Liver (tissue), 9 donors: Measurements from ENCODE around the gene TMEM117. TPM values are rescaled to one million over a fixed set of nuclear protein-coding genes. Genes with fewer than 3 reads are reported as not detected.

ENCODE experiments used
- DNase-seq: peaks from one replicate; pipeline ENCODE4 v3.0.0-alpha.2; 2017; ENCODE audit warnings: low spot score
- H3K27ac ChIP-seq, 2 donors: one replicate each; pipeline ENCODE4 v1.7.0; 2013; ENCODE audit warnings: inconsistent platforms in 2 of 2, low read length in 2 of 2, control low read depth in 1 of 2, low read depth in 1 of 2, mild to moderate bottlenecking in 1 of 2
- H3K27me3 ChIP-seq, 4 donors: one replicate each; pipeline versions ENCODE4 v1.6.1 to v1.7.0; 2013; ENCODE audit warnings: low read length in 3 of 4, inconsistent platforms in 1 of 4, mild to moderate bottlenecking in 1 of 4, moderate library complexity in 1 of 4; ENCODE audit not compliant: control insufficient read depth in 4 of 4, insufficient read depth in 4 of 4
- H3K36me3 ChIP-seq, 4 donors: one replicate each; pipeline versions ENCODE4 v1.6.1 to v1.7.0; 2013; ENCODE audit warnings: low read length in 3 of 4, mild to moderate bottlenecking in 3 of 4, low read depth in 1 of 4, moderate library complexity in 1 of 4; ENCODE audit not compliant: control insufficient read depth in 4 of 4, insufficient read depth in 3 of 4
- H3K4me1 ChIP-seq, 4 donors: one replicate each; pipeline versions ENCODE4 v1.6.1 to v1.7.0; 2013; ENCODE audit warnings: low read length in 3 of 4, mild to moderate bottlenecking in 3 of 4, moderate library complexity in 1 of 4; ENCODE audit not compliant: control insufficient read depth in 4 of 4, insufficient read depth in 4 of 4
- H3K4me3 ChIP-seq, 3 donors: one replicate each; pipeline versions ENCODE4 v1.6.1 to v1.7.0; 2013; ENCODE audit warnings: low read length in 3 of 3, control low read depth in 1 of 3, low read depth in 1 of 3, mild to moderate bottlenecking in 1 of 3
- H3K9ac ChIP-seq, 2 donors: one replicate each; pipeline ENCODE4 v1.7.0; 2013; ENCODE audit warnings: low read length in 2 of 2, mild to moderate bottlenecking in 2 of 2, moderate library complexity in 2 of 2, control low read depth in 1 of 2, low read depth in 1 of 2
- H3K9me3 ChIP-seq, 4 donors: one replicate each; pipeline versions ENCODE4 v1.6.1 to v1.7.0; 2013; ENCODE audit warnings: low read length in 3 of 4; ENCODE audit not compliant: control insufficient read depth in 4 of 4
- EGR1 ChIP-seq, 2 donors: IDR thresholded peaks; 2 replicates each; pipeline ENCODE4 v1.6.1; 2016 to 2018; ENCODE audit warnings: antibody characterized with exemption in 2 of 2, low read depth in 2 of 2
- FOXA1 ChIP-seq: IDR thresholded peaks from 2 replicates; pipeline ENCODE4 v1.6.1; 2016; ENCODE audit warnings: antibody characterized with exemption
- FOXA2 ChIP-seq: IDR thresholded peaks from 2 replicates; pipeline ENCODE4 v1.6.1; 2016; ENCODE audit warnings: antibody characterized with exemption
- GABPA ChIP-seq, 2 donors: IDR thresholded peaks in 1 of 2; conservative IDR thresholded peaks in 1 of 2; 2 replicates each; pipeline ENCODE4 v1.6.1; 2016; ENCODE audit warnings: antibody characterized with exemption in 2 of 2, mild to moderate bottlenecking in 1 of 2, moderate library complexity in 1 of 2
- HNF4A ChIP-seq, 2 donors: conservative IDR thresholded peaks; 2 replicates each; pipeline ENCODE4 v1.6.1; 2016; ENCODE audit warnings: antibody characterized with exemption in 2 of 2, mild to moderate bottlenecking in 2 of 2
- HNF4G ChIP-seq: IDR thresholded peaks from 2 replicates; pipeline ENCODE4 v1.6.1; 2016; ENCODE audit warnings: antibody characterized with exemption
- JUND ChIP-seq, 2 donors: IDR thresholded peaks; 2 replicates each; pipeline ENCODE4 v1.6.1; 2016; ENCODE audit warnings: antibody characterized with exemption in 2 of 2
- NR2F2 ChIP-seq: IDR thresholded peaks from 2 replicates; pipeline ENCODE4 v1.6.1; 2016; ENCODE audit warnings: antibody characterized with exemption
- RAD21 ChIP-seq, 2 donors: IDR thresholded peaks; 2 replicates each; pipeline ENCODE4 v1.6.1; 2016; ENCODE audit warnings: antibody characterized with exemption in 2 of 2, mild to moderate bottlenecking in 2 of 2
- RXRA ChIP-seq, 2 donors: IDR thresholded peaks; 2 replicates each; pipeline ENCODE4 v1.6.1; 2017 to 2018; ENCODE audit warnings: antibody characterized with exemption in 2 of 2, mild to moderate bottlenecking in 1 of 2
- SP1 ChIP-seq: IDR thresholded peaks from 2 replicates; pipeline ENCODE4 v1.6.1; 2018; ENCODE audit warnings: antibody characterized with exemption, mild to moderate bottlenecking
- YY1 ChIP-seq: IDR thresholded peaks from 2 replicates; pipeline ENCODE4 v1.6.1; 2016; ENCODE audit warnings: antibody characterized with exemption, mild to moderate bottlenecking
- WGBS: extraction: QIAGEN DNeasy Blood & Tissue Kit; methylation state at CpG from one replicate; pipeline ENCODE4 v1.1.7; 2013; 5-methylcytosine and 5-hydroxymethylcytosine counted together
- polyA plus RNA-seq, 2 donors: library from polyadenylated mRNA; stranded (reverse) in 1 of 2; unstranded in 1 of 2; fragments of 200-250 nt in 1 of 2; fragments of >200 nt in 1 of 2; fragmentation: Nextera tagmentation in 1 of 2; extraction: Ambion mirVana in 1 of 2; gene quantifications; one replicate each; pipeline versions ENCODE4 v1.2.1 to v1.2.3, GENCODE V29; 2013 to 2015
- total RNA-seq, 2 donors: library from RNA; depleted of rRNA; stranded (reverse); fragments of >200 nt; gene quantifications; one replicate each; pipeline ENCODE4 v1.2.3, GENCODE V29; 2014
- TF ChIP-seq, protein P1 (sequence below): IDR thresholded peaks from 2 replicates; pipeline ENCODE4 v1.6.1; 2016; ENCODE audit warnings: antibody characterized with exemption
- TF ChIP-seq, protein P2 (sequence below): IDR thresholded peaks from 2 replicates; pipeline ENCODE4 v1.6.1; 2016; ENCODE audit warnings: antibody characterized with exemption
- TF ChIP-seq, protein P3 (sequence below): fragments of 150-350 bp; IDR thresholded peaks from 2 replicates; pipeline ENCODE4 v1.5.1; 2017; ENCODE audit warnings: improper control_type of control experiment, low read depth, low read length; ENCODE audit not compliant: missing input control
- TF ChIP-seq, protein P4 (sequence below): IDR thresholded peaks from 2 replicates; pipeline ENCODE4 v1.6.1; 2016; ENCODE audit warnings: antibody characterized with exemption, mild to moderate bottlenecking
- donor health status: healthy.
- donor health status: healthy.
- donor health status: healthy.
- donor health status: healthy.
- donor health status: healthy.

The TMEM117 gene
- total and polyA plus RNA-seq, 4 donors = 2.0 to 5.9 (median 3.9) TPM

DNA sequence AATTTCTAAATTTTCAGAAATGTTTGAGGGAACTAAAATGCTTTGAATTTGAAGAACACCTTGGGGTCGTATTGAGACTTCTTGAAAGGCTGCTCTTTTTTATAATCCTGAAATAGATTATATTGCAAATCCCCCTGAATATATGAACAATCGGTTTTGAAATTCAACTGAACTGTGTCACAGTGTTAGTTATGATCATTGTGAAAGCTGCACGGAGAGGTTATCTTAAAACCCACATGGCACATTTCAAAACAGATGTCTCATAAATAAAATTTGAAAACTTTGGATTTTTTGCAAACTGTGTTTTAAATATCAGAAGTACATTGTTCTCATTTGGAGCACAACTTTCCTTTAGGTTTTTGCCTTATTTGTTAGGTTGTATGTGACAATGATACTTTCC is 218.4 kb downstream of the TMEM117 start (continued):
- TF ChIP-seq SP1 = no peak
- TF ChIP-seq YY1 = no peak
- TF ChIP-seq JUND (IDR thresholded peaks at IDR 0.05) = no peak
- TF ChIP-seq, protein P1, sequence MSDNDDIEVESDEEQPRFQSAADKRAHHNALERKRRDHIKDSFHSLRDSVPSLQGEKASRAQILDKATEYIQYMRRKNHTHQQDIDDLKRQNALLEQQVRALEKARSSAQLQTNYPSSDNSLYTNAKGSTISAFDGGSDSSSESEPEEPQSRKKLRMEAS = no peak
- no peak for TF ChIP-seq HNF4A (conservative IDR thresholded peaks at IDR 0.05)
- TF ChIP-seq GABPA (IDR thresholded peaks at IDR 0.05 in 1 of 2, conservative IDR thresholded peaks at IDR 0.05 in 1 of 2) = no peak
- no peak for TF ChIP-seq EGR1 (IDR thresholded peaks at IDR 0.05; ENCODE audit: low read depth in 2 of 2)
- no peak for TF ChIP-seq HNF4G
- TF ChIP-seq, protein P2, sequence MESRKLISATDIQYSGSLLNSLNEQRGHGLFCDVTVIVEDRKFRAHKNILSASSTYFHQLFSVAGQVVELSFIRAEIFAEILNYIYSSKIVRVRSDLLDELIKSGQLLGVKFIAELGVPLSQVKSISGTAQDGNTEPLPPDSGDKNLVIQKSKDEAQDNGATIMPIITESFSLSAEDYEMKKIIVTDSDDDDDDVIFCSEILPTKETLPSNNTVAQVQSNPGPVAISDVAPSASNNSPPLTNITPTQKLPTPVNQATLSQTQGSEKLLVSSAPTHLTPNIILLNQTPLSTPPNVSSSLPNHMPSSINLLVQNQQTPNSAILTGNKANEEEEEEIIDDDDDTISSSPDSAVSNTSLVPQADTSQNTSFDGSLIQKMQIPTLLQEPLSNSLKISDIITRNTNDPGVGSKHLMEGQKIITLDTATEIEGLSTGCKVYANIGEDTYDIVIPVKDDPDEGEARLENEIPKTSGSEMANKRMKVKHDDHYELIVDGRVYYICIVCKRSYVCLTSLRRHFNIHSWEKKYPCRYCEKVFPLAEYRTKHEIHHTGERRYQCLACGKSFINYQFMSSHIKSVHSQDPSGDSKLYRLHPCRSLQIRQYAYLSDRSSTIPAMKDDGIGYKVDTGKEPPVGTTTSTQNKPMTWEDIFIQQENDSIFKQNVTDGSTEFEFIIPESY = no peak

DNA sequence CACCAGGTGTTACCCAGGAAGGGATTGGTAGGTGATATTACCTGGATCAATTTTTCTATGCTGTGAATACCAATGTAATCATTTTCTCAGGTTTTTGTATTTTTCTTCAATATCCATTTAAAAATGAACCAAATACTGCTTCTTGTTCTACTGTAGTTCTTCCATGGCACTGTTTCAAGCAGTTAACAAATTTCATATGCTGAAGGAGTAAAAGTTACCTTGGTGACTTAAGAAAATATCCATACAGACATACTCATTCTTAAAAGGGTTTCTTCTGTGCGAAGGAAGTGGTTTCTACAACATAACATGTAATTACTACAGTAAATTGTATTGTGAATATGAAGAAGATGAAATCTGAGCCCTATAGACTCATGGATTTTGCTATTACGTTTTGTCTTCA is 222.5 kb downstream of the TMEM117 start:
- DNase-seq = no peak
- TF ChIP-seq RXRA (IDR thresholded peaks at IDR 0.05) (no peak), SP1 (no peak), YY1 (no peak), NR2F2 (no peak), JUND (IDR thresholded peaks at IDR 0.05) (no peak), HNF4A (conservative IDR thresholded peaks at IDR 0.05) (no peak), GABPA (IDR thresholded peaks at IDR 0.05 in 1 of 2, conservative IDR thresholded peaks at IDR 0.05 in 1 of 2) (no peak), EGR1 (IDR thresholded peaks at IDR 0.05; ENCODE audit: low read depth in 2 of 2) (no peak), RAD21 (IDR thresholded peaks at IDR 0.05) (no peak), FOXA1 (no peak), HNF4G (no peak), FOXA2 (no peak)
- TF ChIP-seq, protein P1 = no peak
- TF ChIP-seq, protein P3, sequence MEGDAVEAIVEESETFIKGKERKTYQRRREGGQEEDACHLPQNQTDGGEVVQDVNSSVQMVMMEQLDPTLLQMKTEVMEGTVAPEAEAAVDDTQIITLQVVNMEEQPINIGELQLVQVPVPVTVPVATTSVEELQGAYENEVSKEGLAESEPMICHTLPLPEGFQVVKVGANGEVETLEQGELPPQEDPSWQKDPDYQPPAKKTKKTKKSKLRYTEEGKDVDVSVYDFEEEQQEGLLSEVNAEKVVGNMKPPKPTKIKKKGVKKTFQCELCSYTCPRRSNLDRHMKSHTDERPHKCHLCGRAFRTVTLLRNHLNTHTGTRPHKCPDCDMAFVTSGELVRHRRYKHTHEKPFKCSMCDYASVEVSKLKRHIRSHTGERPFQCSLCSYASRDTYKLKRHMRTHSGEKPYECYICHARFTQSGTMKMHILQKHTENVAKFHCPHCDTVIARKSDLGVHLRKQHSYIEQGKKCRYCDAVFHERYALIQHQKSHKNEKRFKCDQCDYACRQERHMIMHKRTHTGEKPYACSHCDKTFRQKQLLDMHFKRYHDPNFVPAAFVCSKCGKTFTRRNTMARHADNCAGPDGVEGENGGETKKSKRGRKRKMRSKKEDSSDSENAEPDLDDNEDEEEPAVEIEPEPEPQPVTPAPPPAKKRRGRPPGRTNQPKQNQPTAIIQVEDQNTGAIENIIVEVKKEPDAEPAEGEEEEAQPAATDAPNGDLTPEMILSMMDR = no peak
- TF ChIP-seq, protein P2 = no peak
- TF ChIP-seq, protein P4, sequence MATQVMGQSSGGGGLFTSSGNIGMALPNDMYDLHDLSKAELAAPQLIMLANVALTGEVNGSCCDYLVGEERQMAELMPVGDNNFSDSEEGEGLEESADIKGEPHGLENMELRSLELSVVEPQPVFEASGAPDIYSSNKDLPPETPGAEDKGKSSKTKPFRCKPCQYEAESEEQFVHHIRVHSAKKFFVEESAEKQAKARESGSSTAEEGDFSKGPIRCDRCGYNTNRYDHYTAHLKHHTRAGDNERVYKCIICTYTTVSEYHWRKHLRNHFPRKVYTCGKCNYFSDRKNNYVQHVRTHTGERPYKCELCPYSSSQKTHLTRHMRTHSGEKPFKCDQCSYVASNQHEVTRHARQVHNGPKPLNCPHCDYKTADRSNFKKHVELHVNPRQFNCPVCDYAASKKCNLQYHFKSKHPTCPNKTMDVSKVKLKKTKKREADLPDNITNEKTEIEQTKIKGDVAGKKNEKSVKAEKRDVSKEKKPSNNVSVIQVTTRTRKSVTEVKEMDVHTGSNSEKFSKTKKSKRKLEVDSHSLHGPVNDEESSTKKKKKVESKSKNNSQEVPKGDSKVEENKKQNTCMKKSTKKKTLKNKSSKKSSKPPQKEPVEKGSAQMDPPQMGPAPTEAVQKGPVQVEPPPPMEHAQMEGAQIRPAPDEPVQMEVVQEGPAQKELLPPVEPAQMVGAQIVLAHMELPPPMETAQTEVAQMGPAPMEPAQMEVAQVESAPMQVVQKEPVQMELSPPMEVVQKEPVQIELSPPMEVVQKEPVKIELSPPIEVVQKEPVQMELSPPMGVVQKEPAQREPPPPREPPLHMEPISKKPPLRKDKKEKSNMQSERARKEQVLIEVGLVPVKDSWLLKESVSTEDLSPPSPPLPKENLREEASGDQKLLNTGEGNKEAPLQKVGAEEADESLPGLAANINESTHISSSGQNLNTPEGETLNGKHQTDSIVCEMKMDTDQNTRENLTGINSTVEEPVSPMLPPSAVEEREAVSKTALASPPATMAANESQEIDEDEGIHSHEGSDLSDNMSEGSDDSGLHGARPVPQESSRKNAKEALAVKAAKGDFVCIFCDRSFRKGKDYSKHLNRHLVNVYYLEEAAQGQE = no peak
- WGBS = 98% methylated on average over 2 of the region's 2 CpGs

More for the DNA sequence above, 222.5 kb downstream of the TMEM117 start:
- H3K27me3 ChIP-seq = no peaks in the 10 kb centered on the region
- H3K27ac ChIP-seq = no peak overlapping the region
- no peak overlapping the region for H3K9ac ChIP-seq
- no peak overlapping the region for H3K4me3 ChIP-seq
- no peaks in the 10 kb centered on the region for H3K36me3 ChIP-seq
- no peaks in the 10 kb centered on the region for H3K4me1 ChIP-seq
- H3K9me3 ChIP-seq = no peaks in the 10 kb centered on the region
